ENCODE data around the gene MOB3C. TPM values are rescaled to one million over a fixed set of nuclear protein-coding genes. Genes with fewer than 3 reads are reported as not detected.
"Not testable (repeated sequence)": the region's sequence is repeated elsewhere in the genome, so short reads cannot be mapped to it uniquely, and the experiment has no call there.

MOB3C gene
- polyA plus RNA-seq, 1 donor (not counting 4 experiments of a cell fraction or from before 2014, with no cell fraction given), result 18.4 TPM

DNA sequence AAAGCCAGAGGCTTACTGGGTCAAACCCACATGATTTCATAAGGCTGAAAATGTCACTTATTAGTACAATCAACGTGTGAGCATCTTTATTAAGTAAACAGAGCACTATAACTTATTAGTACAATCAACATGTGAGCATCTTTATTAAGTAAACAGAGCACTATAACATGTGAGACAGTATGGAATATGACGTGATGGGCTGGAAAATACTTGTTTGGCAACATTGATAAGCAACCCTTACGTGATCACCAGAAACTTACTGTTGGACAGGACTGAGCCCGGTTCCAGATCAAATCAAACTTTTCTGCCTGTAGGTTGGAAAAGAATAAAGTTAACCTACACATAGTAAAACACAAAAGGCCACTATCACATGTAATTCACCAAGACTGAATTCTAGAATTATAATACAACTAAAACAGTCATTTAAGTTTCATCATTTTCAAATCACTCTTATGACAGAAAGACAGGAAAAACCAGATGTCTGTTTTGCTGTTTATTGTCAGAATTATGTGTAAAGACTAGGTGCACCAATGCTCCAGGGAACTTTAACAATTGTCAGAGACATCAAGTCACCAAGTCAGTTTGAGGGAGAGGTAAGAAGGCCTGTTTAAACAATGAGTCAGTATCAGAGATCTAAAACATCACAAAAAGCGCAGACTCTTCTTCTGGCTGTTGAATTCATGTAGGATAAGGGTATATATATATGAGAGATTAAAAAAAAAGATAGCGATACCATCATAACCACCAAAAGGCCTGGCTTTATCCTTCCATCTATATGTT lies 35.9 kb upstream of the MOB3C start:
- Histone ChIP-seq H3K9me1 (ENCODE audit: control insufficient read depth, extremely low read depth, insufficient read depth, low read length) (no peaks in the 10 kb centered on the region), H3K9ac (ENCODE audit: control insufficient read depth, extremely low read depth, insufficient read depth, low read length) (no peak overlapping the region), H3K9me3 (ENCODE audit: control insufficient read depth, low read depth, low read length) (no peaks in the 10 kb centered on the region), H3K27me3 (ENCODE audit: control insufficient read depth, extremely low read depth, insufficient read depth, low read length) (no peaks in the 10 kb centered on the region), H2AFZ (ENCODE audit: control insufficient read depth, low read length) (no peak overlapping the region), H3K36me3 (ENCODE audit: control insufficient read depth in 2 of 2, extremely low read depth in 1 of 2, insufficient read depth in 2 of 2, low read length in 2 of 2) (peaks cover 10 to 12% of the 10 kb centered on the region in 2 experiments), H3K4me1 (ENCODE audit: control insufficient read depth, extremely low read depth, insufficient read depth, low read length) (no peaks in the 10 kb centered on the region), H3K27ac (ENCODE audit: control insufficient read depth, insufficient read depth, low read length) (no peak overlapping the region), H4K20me1 (ENCODE audit: control insufficient read depth, extremely low read depth, insufficient read depth, low read length) (no peaks in the 10 kb centered on the region), H3K4me2 (ENCODE audit: control insufficient read depth, extremely low read depth, insufficient read depth, low read depth, low read length) (no peak overlapping the region), H3K4me3 (ENCODE audit: control insufficient read depth in 2 of 3, extremely low read depth in 1 of 3, insufficient read depth in 2 of 3, low read depth in 1 of 3, low read length in 3 of 3) (no peak overlapping the region), H3K79me2 (ENCODE audit: control insufficient read depth, insufficient read depth, low read length) (no peaks in the 10 kb centered on the region)
- dilution Hi-C loops (cut with MboI; ENCODE audit: extremely low pct_ligation_motif_present, low sequenced_read_pairs), result no loop called here
- DNase-seq (ENCODE audit: low read depth, low spot score) (no peak), FAIRE-seq (no peak)
- TF ChIP-seq EZH2 (IDR thresholded peaks at IDR 0.05; ENCODE audit: low read length), result no peak
- TF ChIP-seq, protein P1, sequence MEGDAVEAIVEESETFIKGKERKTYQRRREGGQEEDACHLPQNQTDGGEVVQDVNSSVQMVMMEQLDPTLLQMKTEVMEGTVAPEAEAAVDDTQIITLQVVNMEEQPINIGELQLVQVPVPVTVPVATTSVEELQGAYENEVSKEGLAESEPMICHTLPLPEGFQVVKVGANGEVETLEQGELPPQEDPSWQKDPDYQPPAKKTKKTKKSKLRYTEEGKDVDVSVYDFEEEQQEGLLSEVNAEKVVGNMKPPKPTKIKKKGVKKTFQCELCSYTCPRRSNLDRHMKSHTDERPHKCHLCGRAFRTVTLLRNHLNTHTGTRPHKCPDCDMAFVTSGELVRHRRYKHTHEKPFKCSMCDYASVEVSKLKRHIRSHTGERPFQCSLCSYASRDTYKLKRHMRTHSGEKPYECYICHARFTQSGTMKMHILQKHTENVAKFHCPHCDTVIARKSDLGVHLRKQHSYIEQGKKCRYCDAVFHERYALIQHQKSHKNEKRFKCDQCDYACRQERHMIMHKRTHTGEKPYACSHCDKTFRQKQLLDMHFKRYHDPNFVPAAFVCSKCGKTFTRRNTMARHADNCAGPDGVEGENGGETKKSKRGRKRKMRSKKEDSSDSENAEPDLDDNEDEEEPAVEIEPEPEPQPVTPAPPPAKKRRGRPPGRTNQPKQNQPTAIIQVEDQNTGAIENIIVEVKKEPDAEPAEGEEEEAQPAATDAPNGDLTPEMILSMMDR (optimal IDR thresholded peaks at IDR 0.05 in 1 of 3, IDR thresholded peaks at IDR 0.05 in 1 of 3, conservative IDR thresholded peaks at IDR 0.05 in 1 of 3; ENCODE audit: extremely low read depth in 1 of 3, insufficient read depth in 2 of 3, low read length in 3 of 3), result no peak

DNA sequence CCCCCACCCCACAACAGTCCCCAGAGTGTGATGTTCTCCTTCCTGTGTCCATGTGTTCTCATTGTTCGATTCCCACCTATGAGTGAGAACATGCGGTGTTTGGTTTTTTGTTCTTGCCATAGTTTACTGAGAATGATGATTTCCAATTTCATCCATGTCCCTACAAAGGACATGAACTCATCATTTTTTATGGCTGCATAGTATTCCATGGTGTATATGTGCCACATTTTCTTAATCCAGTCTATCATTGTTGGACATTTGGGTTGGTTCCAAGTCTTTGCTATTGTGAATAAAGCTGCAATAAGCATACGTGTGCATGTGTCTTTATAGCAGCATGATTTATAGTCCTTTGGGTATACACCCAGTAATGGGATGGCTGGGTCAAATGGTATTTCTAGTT lies 34.5 kb upstream of the MOB3C start:
- H3K36me3 ChIP-seq (ENCODE audit: control insufficient read depth in 2 of 2, extremely low read depth in 1 of 2, insufficient read depth in 2 of 2, low read length in 2 of 2), result peaks cover 8 to 17% of the 10 kb centered on the region in 2 experiments
- DNase-seq (ENCODE audit: low read depth, low spot score); H3K9me3 ChIP-seq (ENCODE audit: control insufficient read depth, low read depth, low read length); H3K4me2 ChIP-seq (ENCODE audit: control insufficient read depth, extremely low read depth, insufficient read depth, low read depth, low read length); FAIRE-seq; H3K9ac ChIP-seq (ENCODE audit: control insufficient read depth, extremely low read depth, insufficient read depth, low read length); H4K20me1 ChIP-seq (ENCODE audit: control insufficient read depth, extremely low read depth, insufficient read depth, low read length); H3K27ac ChIP-seq (ENCODE audit: control insufficient read depth, insufficient read depth, low read length); H2AFZ ChIP-seq (ENCODE audit: control insufficient read depth, low read length); dilution Hi-C loops (cut with MboI; ENCODE audit: extremely low pct_ligation_motif_present, low sequenced_read_pairs); H3K27me3 ChIP-seq (ENCODE audit: control insufficient read depth, extremely low read depth, insufficient read depth, low read length); H3K4me3 ChIP-seq (ENCODE audit: control insufficient read depth in 2 of 3, extremely low read depth in 1 of 3, insufficient read depth in 2 of 3, low read depth in 1 of 3, low read length in 3 of 3); H3K4me1 ChIP-seq (ENCODE audit: control insufficient read depth, extremely low read depth, insufficient read depth, low read length); H3K9me1 ChIP-seq (ENCODE audit: control insufficient read depth, extremely low read depth, insufficient read depth, low read length); H3K79me2 ChIP-seq (ENCODE audit: control insufficient read depth, insufficient read depth, low read length): not testable (repeated sequence)
